ENCODE data around the gene SLCO2A1. TPM values are rescaled to one million over a fixed set of nuclear protein-coding genes. Genes with fewer than 3 reads are reported as not detected.

SLCO2A1 gene
- total and polyA plus RNA-seq, 2 donors from 2014 or later = 27.2 to 169 TPM

DNA sequence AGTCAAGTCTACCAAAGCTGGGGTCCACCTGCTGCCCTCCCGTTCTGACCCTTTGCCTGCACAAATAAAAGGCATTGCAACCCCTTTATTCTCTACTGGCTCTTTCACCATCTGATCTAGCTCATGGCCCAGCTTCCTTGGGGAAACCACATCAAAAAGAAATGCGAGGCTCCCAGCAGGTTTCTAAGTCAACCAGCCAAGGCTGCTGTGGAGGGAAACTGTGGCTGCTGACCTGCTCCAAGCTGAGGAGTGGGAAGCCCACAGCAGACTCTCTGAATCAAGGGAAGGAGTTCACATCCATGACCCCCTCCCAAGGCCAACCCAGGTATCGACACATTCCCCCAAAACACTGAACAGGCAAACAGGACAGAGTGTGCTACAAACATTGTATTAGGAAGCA lies 25.2 kb upstream of the SLCO2A1 start:
- no peaks in the 10 kb centered on the region for H3K36me3 ChIP-seq (ENCODE audit: control insufficient read depth in 2 of 3, insufficient read depth in 3 of 3, low read length in 3 of 3)
- no peaks in the 10 kb centered on the region for H3K9me3 ChIP-seq (ENCODE audit: control insufficient read depth in 2 of 3, insufficient read depth in 1 of 3, low read length in 3 of 3)
- H3K4me1 ChIP-seq (ENCODE audit: control insufficient read depth in 2 of 3, insufficient read depth in 2 of 3, low read depth in 1 of 3, low read length in 3 of 3) = peaks cover 0 to 34% (median 19%) of the 10 kb centered on the region in 3 donors
- H3K4me3 ChIP-seq (ENCODE audit: low read length in 3 of 3) = no peak overlapping the region
- TF ChIP-seq, protein P1, sequence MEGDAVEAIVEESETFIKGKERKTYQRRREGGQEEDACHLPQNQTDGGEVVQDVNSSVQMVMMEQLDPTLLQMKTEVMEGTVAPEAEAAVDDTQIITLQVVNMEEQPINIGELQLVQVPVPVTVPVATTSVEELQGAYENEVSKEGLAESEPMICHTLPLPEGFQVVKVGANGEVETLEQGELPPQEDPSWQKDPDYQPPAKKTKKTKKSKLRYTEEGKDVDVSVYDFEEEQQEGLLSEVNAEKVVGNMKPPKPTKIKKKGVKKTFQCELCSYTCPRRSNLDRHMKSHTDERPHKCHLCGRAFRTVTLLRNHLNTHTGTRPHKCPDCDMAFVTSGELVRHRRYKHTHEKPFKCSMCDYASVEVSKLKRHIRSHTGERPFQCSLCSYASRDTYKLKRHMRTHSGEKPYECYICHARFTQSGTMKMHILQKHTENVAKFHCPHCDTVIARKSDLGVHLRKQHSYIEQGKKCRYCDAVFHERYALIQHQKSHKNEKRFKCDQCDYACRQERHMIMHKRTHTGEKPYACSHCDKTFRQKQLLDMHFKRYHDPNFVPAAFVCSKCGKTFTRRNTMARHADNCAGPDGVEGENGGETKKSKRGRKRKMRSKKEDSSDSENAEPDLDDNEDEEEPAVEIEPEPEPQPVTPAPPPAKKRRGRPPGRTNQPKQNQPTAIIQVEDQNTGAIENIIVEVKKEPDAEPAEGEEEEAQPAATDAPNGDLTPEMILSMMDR (IDR thresholded peaks at IDR 0.05; ENCODE audit: borderline replicate concordance, extremely low read depth, insufficient read depth) = no peak
- H3K9ac ChIP-seq (ENCODE audit: low read length in 3 of 3) = no peak overlapping the region
- DNase-seq (no peak), FAIRE-seq (no peak)
- no peaks in the 10 kb centered on the region for H3K27me3 ChIP-seq (ENCODE audit: control insufficient read depth, insufficient read depth, low read length)
- H3K27ac ChIP-seq (ENCODE audit: low read depth in 2 of 2, low read length in 2 of 2) = no peak overlapping the region
- intact Hi-C loops (cut with DNase I) = no loop called here

- H3K4me3 ChIP-seq (ENCODE audit: low read length in 3 of 3) = no peak overlapping the region
- no peak overlapping the region for H3K27ac ChIP-seq (ENCODE audit: low read depth in 2 of 2, low read length in 2 of 2)
- H3K36me3 ChIP-seq (ENCODE audit: control insufficient read depth in 2 of 3, insufficient read depth in 3 of 3, low read length in 3 of 3) = no peaks in the 10 kb centered on the region
- no peaks in the 10 kb centered on the region for H3K9me3 ChIP-seq (ENCODE audit: control insufficient read depth in 2 of 3, insufficient read depth in 1 of 3, low read length in 3 of 3)
- no peak overlapping the region for H3K9ac ChIP-seq (ENCODE audit: low read length in 3 of 3)
- H3K4me1 ChIP-seq (ENCODE audit: control insufficient read depth in 2 of 3, insufficient read depth in 2 of 3, low read depth in 1 of 3, low read length in 3 of 3) = peaks cover 0 to 31% (median 19%) of the 10 kb centered on the region in 3 donors
- no peak for DNase-seq
- TF ChIP-seq, protein P1 (IDR thresholded peaks at IDR 0.05; ENCODE audit: borderline replicate concordance, extremely low read depth, insufficient read depth) = no peak
- FAIRE-seq = no peak
- intact Hi-C loops (cut with DNase I) = no loop called here
- no peaks in the 10 kb centered on the region for H3K27me3 ChIP-seq (ENCODE audit: control insufficient read depth, insufficient read depth, low read length)
These were observed 24.5 kb upstream of the SLCO2A1 start for GRCh38 chr3:134054231-134054630.

- peaks cover 0 to 14% (median 12%) of the 10 kb centered on the region in 3 donors for H3K4me1 ChIP-seq (ENCODE audit: control insufficient read depth in 2 of 3, insufficient read depth in 2 of 3, low read depth in 1 of 3, low read length in 3 of 3)
- H3K27me3 ChIP-seq (ENCODE audit: control insufficient read depth, insufficient read depth, low read length) = no peaks in the 10 kb centered on the region
- H3K36me3 ChIP-seq (ENCODE audit: control insufficient read depth in 2 of 3, insufficient read depth in 3 of 3, low read length in 3 of 3) = no peaks in the 10 kb centered on the region
- DNase-seq (peak in 1 of 5 donors; percentile 8), FAIRE-seq (no peak)
- no peak overlapping the region for H3K4me3 ChIP-seq (ENCODE audit: low read length in 3 of 3)
- no peak overlapping the region for H3K27ac ChIP-seq (ENCODE audit: low read depth in 2 of 2, low read length in 2 of 2)
- no peaks in the 10 kb centered on the region for H3K9me3 ChIP-seq (ENCODE audit: control insufficient read depth in 2 of 3, insufficient read depth in 1 of 3, low read length in 3 of 3)
- no peak overlapping the region for H3K9ac ChIP-seq (ENCODE audit: low read length in 3 of 3)
- intact Hi-C loops (cut with DNase I) = no loop called here
- TF ChIP-seq, protein P1 (IDR thresholded peaks at IDR 0.05; ENCODE audit: borderline replicate concordance, extremely low read depth, insufficient read depth) = no peak
These were observed 22.6 kb upstream of the SLCO2A1 start for GRCh38 chr3:134052370-134052769.

DNA sequence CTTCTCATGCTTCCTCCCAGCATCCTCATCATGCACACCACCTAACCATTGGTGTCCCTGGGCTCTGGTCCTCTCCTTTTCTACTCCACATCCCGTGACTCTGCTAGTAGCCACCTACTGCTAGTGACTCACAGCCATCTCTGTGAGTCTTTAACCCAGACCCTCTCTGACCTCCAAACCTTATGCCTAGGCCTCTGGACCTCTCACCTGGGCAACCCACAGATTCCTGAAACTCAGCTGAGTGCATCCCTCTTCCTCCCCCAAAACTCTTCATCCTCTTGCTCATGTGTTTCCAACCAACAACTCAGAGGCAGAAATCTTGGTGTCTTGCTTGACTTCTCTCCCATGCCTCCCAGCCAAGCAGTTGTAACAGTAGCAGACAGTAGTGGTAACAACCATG lies 20.0 kb upstream of the SLCO2A1 start:
- Histone ChIP-seq H3K27ac (ENCODE audit: low read depth in 2 of 2, low read length in 2 of 2) (no peak overlapping the region), H3K9ac (ENCODE audit: low read length in 3 of 3) (no peak overlapping the region), H3K36me3 (ENCODE audit: control insufficient read depth in 2 of 3, insufficient read depth in 3 of 3, low read length in 3 of 3) (no peaks in the 10 kb centered on the region), H3K27me3 (ENCODE audit: control insufficient read depth, insufficient read depth, low read length) (no peaks in the 10 kb centered on the region), H3K4me1 (ENCODE audit: control insufficient read depth in 2 of 3, insufficient read depth in 2 of 3, low read depth in 1 of 3, low read length in 3 of 3) (peaks cover 0 to 3% (median 0%) of the 10 kb centered on the region in 3 donors), H3K4me3 (ENCODE audit: low read length in 3 of 3) (no peak overlapping the region), H3K9me3 (ENCODE audit: control insufficient read depth in 2 of 3, insufficient read depth in 1 of 3, low read length in 3 of 3) (no peaks in the 10 kb centered on the region)
- no peak for FAIRE-seq
- no peak for DNase-seq
- intact Hi-C loops (cut with DNase I) = no loop called here
- TF ChIP-seq, protein P1 (IDR thresholded peaks at IDR 0.05; ENCODE audit: borderline replicate concordance, extremely low read depth, insufficient read depth) = no peak
